ENCODE measurements around the gene FBXW8.

DNA sequence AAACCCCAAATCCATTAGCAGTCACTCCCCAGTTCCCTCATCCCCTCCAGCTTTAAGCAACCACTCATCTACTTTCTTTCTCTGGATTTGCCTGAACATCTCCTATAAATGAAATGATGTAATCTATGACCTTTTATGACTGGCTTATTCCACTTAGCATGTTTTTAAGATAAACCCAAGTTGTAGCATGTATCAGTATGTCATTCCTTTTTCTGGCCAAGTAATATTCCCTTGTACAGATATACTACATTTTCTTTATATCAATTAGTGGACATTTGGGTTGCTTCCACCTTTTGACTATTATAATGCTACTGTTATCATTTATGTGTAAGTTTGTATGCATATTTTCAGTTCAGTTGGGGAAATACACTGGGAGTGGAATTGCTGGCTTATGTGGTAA is 105.1 kb downstream of the FBXW8 start:
- TF ChIP-seq, protein P1, sequence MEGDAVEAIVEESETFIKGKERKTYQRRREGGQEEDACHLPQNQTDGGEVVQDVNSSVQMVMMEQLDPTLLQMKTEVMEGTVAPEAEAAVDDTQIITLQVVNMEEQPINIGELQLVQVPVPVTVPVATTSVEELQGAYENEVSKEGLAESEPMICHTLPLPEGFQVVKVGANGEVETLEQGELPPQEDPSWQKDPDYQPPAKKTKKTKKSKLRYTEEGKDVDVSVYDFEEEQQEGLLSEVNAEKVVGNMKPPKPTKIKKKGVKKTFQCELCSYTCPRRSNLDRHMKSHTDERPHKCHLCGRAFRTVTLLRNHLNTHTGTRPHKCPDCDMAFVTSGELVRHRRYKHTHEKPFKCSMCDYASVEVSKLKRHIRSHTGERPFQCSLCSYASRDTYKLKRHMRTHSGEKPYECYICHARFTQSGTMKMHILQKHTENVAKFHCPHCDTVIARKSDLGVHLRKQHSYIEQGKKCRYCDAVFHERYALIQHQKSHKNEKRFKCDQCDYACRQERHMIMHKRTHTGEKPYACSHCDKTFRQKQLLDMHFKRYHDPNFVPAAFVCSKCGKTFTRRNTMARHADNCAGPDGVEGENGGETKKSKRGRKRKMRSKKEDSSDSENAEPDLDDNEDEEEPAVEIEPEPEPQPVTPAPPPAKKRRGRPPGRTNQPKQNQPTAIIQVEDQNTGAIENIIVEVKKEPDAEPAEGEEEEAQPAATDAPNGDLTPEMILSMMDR (IDR thresholded peaks at IDR 0.05) = no peak
- no peak for TF ChIP-seq POLR2A (IDR thresholded peaks at IDR 0.05)
